Adipose tissue (tissue), 3 donors: ENCODE results near the gene PRKCI. TPM values are rescaled to one million over a fixed set of nuclear protein-coding genes. Genes with fewer than 3 reads are reported as not detected.
"Not testable (repeated sequence)": the region's sequence is repeated elsewhere in the genome, so short reads cannot be mapped to it uniquely, and the experiment has no call there.

Source experiments
- H3K27ac ChIP-seq: one replicate; pipeline ENCODE4 v1.5.1; 2013; ENCODE audit warnings: low read depth, low read length
- WGBS, 3 donors: extraction: QIAGEN DNeasy Blood & Tissue Kit; methylation state at CpG; one replicate each; pipeline ENCODE4 v1.1.7; 2013; 5-methylcytosine and 5-hydroxymethylcytosine counted together
- polyA plus RNA-seq, 3 donors: library from polyadenylated mRNA; stranded (reverse); fragments of 200-250 nt; gene quantifications; one replicate each; pipeline ENCODE4 v1.2.3, GENCODE V29; 2013
- donor health status: healthy with polysubstance abuse.
- donor health status: Bipolar disorder and iron deficiency.
- donor health status: healthy.

Gene PRKCI
- polyA plus RNA-seq, 3 donors: 4.8 to 12.8 (median 8.3) TPM

GRCh38 chr3:170219850-170220249 is 2.4 kb upstream of the PRKCI start:
- H3K27ac ChIP-seq: no peak overlapping the region
- 94 to 97% (median 95%) methylated on average over 1 of the region's 1 CpG for WGBS, 3 donors

- H3K27ac ChIP-seq: no peak overlapping the region
- 86 to 93% (median 92%) methylated on average over 4 of the region's 4 CpGs for WGBS, 3 donors
Measured at GRCh38 chr3:170220871-170221270, 1.4 kb upstream of the PRKCI start.

- peak overlapping the region; percentile 73 for H3K27ac ChIP-seq
- 1 to 2% (median 1%) methylated on average over 41 to 42 of the region's 42 CpGs for WGBS, 3 donors
Measured at GRCh38 chr3:170222647-170223541, 670 bp downstream of the PRKCI start.

- 78 to 95% (median 92%) methylated on average over 1 of the region's 1 CpG for WGBS, 3 donors
- no peak overlapping the region for H3K27ac ChIP-seq
Measured at GRCh38 chr3:170225166-170225565, 2.9 kb downstream of the PRKCI start.

GRCh38 chr3:170226426-170226960 is 4.3 kb downstream of the PRKCI start:
- 80 to 85% (median 84%) methylated on average over 1 of the region's 1 CpG for WGBS, 3 donors
- no peak overlapping the region for H3K27ac ChIP-seq

GRCh38 chr3:170228093-170228766 is 6.0 kb downstream of the PRKCI start:
- no peak overlapping the region for H3K27ac ChIP-seq

GRCh38 chr3:170232266-170232665 is 10.0 kb downstream of the PRKCI start:
- WGBS, 3 donors: 89 to 95% (median 90%) methylated on average over 5 of the region's 5 CpGs
- no peak overlapping the region for H3K27ac ChIP-seq

More at GRCh38 chr3:170228093-170228766, 6.0 kb downstream of the PRKCI start:
- 62 to 75% (median 70%) methylated on average over 2 of the region's 2 CpGs for WGBS, 3 donors

- H3K27ac ChIP-seq: no peak overlapping the region
- WGBS, 3 donors: 72 to 90% (median 77%) methylated on average over 6 of the region's 6 CpGs
Measured at GRCh38 chr3:170233530-170233929, 11.3 kb downstream of the PRKCI start.

- 68 to 91% (median 89%) methylated on average over 1 of the region's 1 CpG for WGBS, 3 donors
- no peak overlapping the region for H3K27ac ChIP-seq
Measured at GRCh38 chr3:170240142-170240541, 17.9 kb downstream of the PRKCI start.

- H3K27ac ChIP-seq: no peak overlapping the region
Measured at GRCh38 chr3:170240671-170241070, 18.4 kb downstream of the PRKCI start.

GRCh38 chr3:170244576-170244975 is 22.4 kb downstream of the PRKCI start:
- no peak overlapping the region for H3K27ac ChIP-seq
- 64 to 89% (median 88%) methylated on average over 2 of the region's 2 CpGs for WGBS, 3 donors

GRCh38 chr3:170247875-170248274 is 25.7 kb downstream of the PRKCI start:
- WGBS, 3 donors: 91 to 96% (median 94%) methylated on average over 1 of the region's 1 CpG
- H3K27ac ChIP-seq: no peak overlapping the region

- WGBS, 3 donors: 97 to 99% (median 98%) methylated on average over 3 of the region's 3 CpGs
- no peak overlapping the region for H3K27ac ChIP-seq
Measured at GRCh38 chr3:170256597-170256996, 34.4 kb downstream of the PRKCI start.

- 93 to 96% (median 96%) methylated on average over 2 of the region's 2 CpGs for WGBS, 3 donors
- H3K27ac ChIP-seq: no peak overlapping the region
Measured at GRCh38 chr3:170257145-170257544, 34.9 kb downstream of the PRKCI start.

GRCh38 chr3:170258105-170258487 is 35.9 kb downstream of the PRKCI start:
- 88 to 96% (median 90%) methylated on average over 3 of the region's 3 CpGs for WGBS, 3 donors
- H3K27ac ChIP-seq: no peak overlapping the region

- whole genome bisulfite sequencing, 3 donors: 87 to 89% (median 89%) methylated on average over 4 of the region's 4 CpGs
Measured at GRCh38 chr3:170259907-170260306, 37.7 kb downstream of the PRKCI start.

GRCh38 chr3:170267793-170268192 is 45.6 kb downstream of the PRKCI start:
- H3K27ac ChIP-seq: no peak overlapping the region
- 92 to 98% (median 97%) methylated on average over 5 of the region's 5 CpGs for WGBS, 3 donors

More at GRCh38 chr3:170259907-170260306, 37.7 kb downstream of the PRKCI start:
- H3K27ac ChIP-seq: no peak overlapping the region

- not testable (repeated sequence) for H3K27ac ChIP-seq
- WGBS, 3 donors: 93 to 97% (median 95%) methylated on average over 8 of the region's 8 CpGs
Measured at GRCh38 chr3:170269673-170270254, 47.5 kb downstream of the PRKCI start.

- no peak overlapping the region for H3K27ac ChIP-seq
- 91 to 95% (median 92%) methylated on average over 11 of the region's 11 CpGs for WGBS, 3 donors
Measured at GRCh38 chr3:170270282-170270881, 48.2 kb downstream of the PRKCI start.
